Ishikawa (cell line): ENCODE measurements around the gene RAPGEF6.

ENCODE experiments used
- CEBPB ChIP-seq: IDR thresholded peaks from 2 replicates; pipeline ENCODE4 v1.6.1; 2012
- EGR1 ChIP-seq: IDR thresholded peaks from 2 replicates; pipeline ENCODE4 v1.6.1; 2012
- EP300 ChIP-seq: IDR thresholded peaks from 2 replicates; pipeline ENCODE4 v1.6.1; 2012; ENCODE audit warnings: borderline replicate concordance
- FOXM1 ChIP-seq: IDR thresholded peaks from 2 replicates; pipeline ENCODE4 v1.6.1; 2012; ENCODE audit warnings: low read depth, borderline replicate concordance
- RAD21 ChIP-seq: IDR thresholded peaks from 2 replicates; pipeline ENCODE4 v1.6.1; 2012; ENCODE audit warnings: low read depth
- YY1 ChIP-seq: IDR thresholded peaks from 2 replicates; pipeline ENCODE4 v1.6.1; 2012; ENCODE audit warnings: low read depth
- ZBTB7A ChIP-seq: IDR thresholded peaks from 2 replicates; pipeline ENCODE4 v1.6.1; 2012; ENCODE audit warnings: low read depth
- TF ChIP-seq, protein P1 (sequence below): IDR thresholded peaks from 2 replicates; pipeline ENCODE4 v1.6.1; 2012; ENCODE audit warnings: low read depth, mild to moderate bottlenecking
- TF ChIP-seq, protein P2 (sequence below): IDR thresholded peaks from 2 replicates; pipeline ENCODE4 v1.6.1; 2012

GRCh38 chr5:131387255-131387654 lies 247.8 kb downstream of the RAPGEF6 start:
- no peak for TF ChIP-seq EGR1
- TF ChIP-seq, protein P1, sequence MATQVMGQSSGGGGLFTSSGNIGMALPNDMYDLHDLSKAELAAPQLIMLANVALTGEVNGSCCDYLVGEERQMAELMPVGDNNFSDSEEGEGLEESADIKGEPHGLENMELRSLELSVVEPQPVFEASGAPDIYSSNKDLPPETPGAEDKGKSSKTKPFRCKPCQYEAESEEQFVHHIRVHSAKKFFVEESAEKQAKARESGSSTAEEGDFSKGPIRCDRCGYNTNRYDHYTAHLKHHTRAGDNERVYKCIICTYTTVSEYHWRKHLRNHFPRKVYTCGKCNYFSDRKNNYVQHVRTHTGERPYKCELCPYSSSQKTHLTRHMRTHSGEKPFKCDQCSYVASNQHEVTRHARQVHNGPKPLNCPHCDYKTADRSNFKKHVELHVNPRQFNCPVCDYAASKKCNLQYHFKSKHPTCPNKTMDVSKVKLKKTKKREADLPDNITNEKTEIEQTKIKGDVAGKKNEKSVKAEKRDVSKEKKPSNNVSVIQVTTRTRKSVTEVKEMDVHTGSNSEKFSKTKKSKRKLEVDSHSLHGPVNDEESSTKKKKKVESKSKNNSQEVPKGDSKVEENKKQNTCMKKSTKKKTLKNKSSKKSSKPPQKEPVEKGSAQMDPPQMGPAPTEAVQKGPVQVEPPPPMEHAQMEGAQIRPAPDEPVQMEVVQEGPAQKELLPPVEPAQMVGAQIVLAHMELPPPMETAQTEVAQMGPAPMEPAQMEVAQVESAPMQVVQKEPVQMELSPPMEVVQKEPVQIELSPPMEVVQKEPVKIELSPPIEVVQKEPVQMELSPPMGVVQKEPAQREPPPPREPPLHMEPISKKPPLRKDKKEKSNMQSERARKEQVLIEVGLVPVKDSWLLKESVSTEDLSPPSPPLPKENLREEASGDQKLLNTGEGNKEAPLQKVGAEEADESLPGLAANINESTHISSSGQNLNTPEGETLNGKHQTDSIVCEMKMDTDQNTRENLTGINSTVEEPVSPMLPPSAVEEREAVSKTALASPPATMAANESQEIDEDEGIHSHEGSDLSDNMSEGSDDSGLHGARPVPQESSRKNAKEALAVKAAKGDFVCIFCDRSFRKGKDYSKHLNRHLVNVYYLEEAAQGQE, result no peak
- TF ChIP-seq EP300, result no peak
- no peak for TF ChIP-seq FOXM1
- TF ChIP-seq CEBPB, result no peak
- TF ChIP-seq ZBTB7A, result no peak
- TF ChIP-seq, protein P2, sequence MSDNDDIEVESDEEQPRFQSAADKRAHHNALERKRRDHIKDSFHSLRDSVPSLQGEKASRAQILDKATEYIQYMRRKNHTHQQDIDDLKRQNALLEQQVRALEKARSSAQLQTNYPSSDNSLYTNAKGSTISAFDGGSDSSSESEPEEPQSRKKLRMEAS, result no peak
- TF ChIP-seq RAD21, result no peak
- TF ChIP-seq YY1, result no peak
